K562 (cell line): ENCODE results near the gene GPR4. TPM values are rescaled to one million over a fixed set of nuclear protein-coding genes. Genes with fewer than 3 reads are reported as not detected.

ENCODE experiments used
- CBX3 ChIP-seq, 2 experiments: IDR thresholded peaks; 1 replicate in 1 of 2; 2 replicates in 1 of 2; pipeline ENCODE4 v1.6.1; 2012; ENCODE audit warnings: inconsistent platforms in 2 of 2, low read length in 2 of 2, borderline replicate concordance in 1 of 2, control low read depth in 1 of 2
- CBX5 ChIP-seq: IDR thresholded peaks from 2 replicates; pipeline ENCODE4 v1.6.1; 2014; ENCODE audit warnings: low read depth, borderline replicate concordance
- CREB1 ChIP-seq, 2 experiments: sonication (generic) in 1 of 2; formaldehyde crosslinking in 1 of 2; IDR thresholded peaks; 2 replicates each; pipeline versions ENCODE4 v1.6.1 to v1.8.0; 2012 to 2022; ENCODE audit warnings: inconsistent platforms in 1 of 2, mild to moderate bottlenecking in 1 of 2, missing genetic modification reagents in 1 of 2, moderate library complexity in 1 of 2
- CSDE1 ChIP-seq, 2 experiments: fragments of 450-650 bp; IDR thresholded peaks; 2 replicates each; pipeline ENCODE4 v1.6.1; 2016; ENCODE audit warnings: mild to moderate bottlenecking in 1 of 2
- E2F3 ChIP-seq: fragments of 250-450 bp; sonication (Bioruptor Pico); IDR thresholded peaks from 2 replicates; pipeline ENCODE4 v1.4.0; 2020; ENCODE audit warnings: mild to moderate bottlenecking
- FIP1L1 ChIP-seq: fragments of 200-400 bp; formaldehyde crosslinking; IDR thresholded peaks from 2 replicates; pipeline ENCODE4 v1.6.1; 2018; ENCODE audit warnings: mild to moderate bottlenecking, low read depth, low read length; ENCODE audit not compliant: poor library complexity, severe bottlenecking
- HSF4 ChIP-seq: fragments of 250-450 bp; sonication (Bioruptor Pico); IDR thresholded peaks from 2 replicates; pipeline ENCODE4 v2.1.2; 2022; ENCODE audit warnings: mild to moderate bottlenecking, moderate library complexity, borderline replicate concordance
- SMARCA4 ChIP-seq: fragments of 450-650 bp; IDR thresholded peaks from 2 replicates; pipeline ENCODE4 v1.6.1; 2016
- TAF9B ChIP-seq: fragments of 450-650 bp; IDR thresholded peaks from 2 replicates; pipeline ENCODE4 v1.6.1; 2018; ENCODE audit warnings: mild to moderate bottlenecking; ENCODE audit not compliant: partially characterized antibody
- XRCC3 ChIP-seq: fragments of 450-650 bp; IDR thresholded peaks from 2 replicates; pipeline ENCODE4 v1.6.1; 2017; ENCODE audit warnings: mild to moderate bottlenecking, moderate library complexity
- ZNF124 ChIP-seq: sonication (generic); formaldehyde crosslinking; IDR thresholded peaks from 2 replicates; pipeline ENCODE4 v1.8.1; 2022; ENCODE audit warnings: missing genetic modification reagents
- polyA plus RNA-seq, 8 experiments: library from polyadenylated mRNA; depleted of rRNA in 4 of 8; stranded (reverse) in 5 of 8; unstranded in 3 of 8; fragments of >200 nt; fragmentation: Nextera tagmentation in 2 of 8; fragmentation: Illumina TruSeq in 1 of 8; extraction: Ambion mirVana in 2 of 8; extraction: Trizol in 1 of 8; gene quantifications; 2 replicates each; pipeline versions ENCODE4 v1.2.1 to v1.2.3, GENCODE V29; 2011 to 2014; ENCODE audit warnings: inconsistent platforms in 1 of 8, missing spikeins in 1 of 8
- total RNA-seq, 7 experiments: library from RNA; depleted of rRNA in 6 of 7; stranded (reverse); fragments of >200 nt in 6 of 7; fragmentation: Illumina TruSeq in 2 of 7; extraction: Trizol in 2 of 7; gene quantifications; 2 replicates each; pipeline versions ENCODE4 v1.2.1 to v1.2.3, GENCODE V29; 2011 to 2021; ENCODE audit warnings: low replicate concordance in 1 of 7
- TF ChIP-seq, protein P1 (sequence below), 2 experiments: fragments of 450-650 bp; formaldehyde crosslinking in 1 of 2; IDR thresholded peaks; 2 replicates each; pipeline versions ENCODE4 v1.4.0 to v1.6.1; 2014 to 2020; ENCODE audit warnings: mild to moderate bottlenecking in 2 of 2, borderline replicate concordance in 1 of 2, low read depth in 1 of 2
- TF ChIP-seq, protein P2 (sequence below): fragments of 250-450 bp; sonication (Bioruptor Pico); IDR thresholded peaks from 2 replicates; pipeline ENCODE4 v1.8.0; 2022; ENCODE audit warnings: inconsistent platforms
- TF ChIP-seq, protein P3 (sequence below): fragments of 450-650 bp; IDR thresholded peaks from 2 replicates; pipeline ENCODE4 v1.6.1; 2018; ENCODE audit not compliant: partially characterized antibody

The GPR4 gene
- total and polyA plus RNA-seq, 9 of the 15 experiments (the other 6 are each of a cell fraction or from before 2014, with no cell fraction given): 0.03 to 0.09 (median 0.04) TPM; not detected in 5

DNA sequence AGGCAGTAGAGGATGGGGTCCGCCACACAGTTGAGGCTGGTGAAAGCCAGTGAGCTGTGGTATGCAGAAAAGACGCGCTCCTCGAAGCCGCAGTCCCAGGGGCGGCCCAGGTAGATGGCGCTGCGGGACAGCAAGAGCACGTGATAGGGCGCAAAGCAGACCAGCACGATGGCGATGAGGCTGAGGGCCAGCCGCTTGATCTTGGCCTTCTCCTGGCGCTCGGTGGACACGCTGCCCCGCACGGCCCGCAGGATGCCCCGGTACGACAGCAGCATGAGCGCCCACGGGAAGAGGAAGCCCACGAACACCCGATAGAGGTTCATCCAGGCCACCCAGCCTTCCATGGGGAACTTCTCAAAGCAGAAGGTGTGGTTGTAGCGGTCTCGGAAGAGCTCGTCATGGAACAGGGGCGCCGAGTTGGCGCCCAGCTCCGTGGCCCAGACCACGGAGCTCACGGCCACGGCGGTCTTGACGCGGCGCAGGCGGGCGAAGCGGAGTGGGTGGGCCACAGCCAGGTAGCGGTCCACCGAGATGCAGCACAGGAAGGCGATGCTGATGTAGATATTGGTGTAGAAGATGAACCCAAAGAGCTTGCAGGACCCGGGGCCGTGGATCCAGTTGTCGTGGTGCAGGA lies 10.9 kb downstream of the GPR4 start (continued):
- TF ChIP-seq, protein P1, sequence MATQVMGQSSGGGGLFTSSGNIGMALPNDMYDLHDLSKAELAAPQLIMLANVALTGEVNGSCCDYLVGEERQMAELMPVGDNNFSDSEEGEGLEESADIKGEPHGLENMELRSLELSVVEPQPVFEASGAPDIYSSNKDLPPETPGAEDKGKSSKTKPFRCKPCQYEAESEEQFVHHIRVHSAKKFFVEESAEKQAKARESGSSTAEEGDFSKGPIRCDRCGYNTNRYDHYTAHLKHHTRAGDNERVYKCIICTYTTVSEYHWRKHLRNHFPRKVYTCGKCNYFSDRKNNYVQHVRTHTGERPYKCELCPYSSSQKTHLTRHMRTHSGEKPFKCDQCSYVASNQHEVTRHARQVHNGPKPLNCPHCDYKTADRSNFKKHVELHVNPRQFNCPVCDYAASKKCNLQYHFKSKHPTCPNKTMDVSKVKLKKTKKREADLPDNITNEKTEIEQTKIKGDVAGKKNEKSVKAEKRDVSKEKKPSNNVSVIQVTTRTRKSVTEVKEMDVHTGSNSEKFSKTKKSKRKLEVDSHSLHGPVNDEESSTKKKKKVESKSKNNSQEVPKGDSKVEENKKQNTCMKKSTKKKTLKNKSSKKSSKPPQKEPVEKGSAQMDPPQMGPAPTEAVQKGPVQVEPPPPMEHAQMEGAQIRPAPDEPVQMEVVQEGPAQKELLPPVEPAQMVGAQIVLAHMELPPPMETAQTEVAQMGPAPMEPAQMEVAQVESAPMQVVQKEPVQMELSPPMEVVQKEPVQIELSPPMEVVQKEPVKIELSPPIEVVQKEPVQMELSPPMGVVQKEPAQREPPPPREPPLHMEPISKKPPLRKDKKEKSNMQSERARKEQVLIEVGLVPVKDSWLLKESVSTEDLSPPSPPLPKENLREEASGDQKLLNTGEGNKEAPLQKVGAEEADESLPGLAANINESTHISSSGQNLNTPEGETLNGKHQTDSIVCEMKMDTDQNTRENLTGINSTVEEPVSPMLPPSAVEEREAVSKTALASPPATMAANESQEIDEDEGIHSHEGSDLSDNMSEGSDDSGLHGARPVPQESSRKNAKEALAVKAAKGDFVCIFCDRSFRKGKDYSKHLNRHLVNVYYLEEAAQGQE (IDR thresholded peaks at IDR 0.05; ENCODE audit: borderline replicate concordance): peak; percentile 91
- TF ChIP-seq, protein P1 (CRISPR knock-in tag; IDR thresholded peaks at IDR 0.05; ENCODE audit: low read depth): 0 out of 2 replicates have a peak, but pooled peaks have one; percentile 50
- TF ChIP-seq, protein P2, sequence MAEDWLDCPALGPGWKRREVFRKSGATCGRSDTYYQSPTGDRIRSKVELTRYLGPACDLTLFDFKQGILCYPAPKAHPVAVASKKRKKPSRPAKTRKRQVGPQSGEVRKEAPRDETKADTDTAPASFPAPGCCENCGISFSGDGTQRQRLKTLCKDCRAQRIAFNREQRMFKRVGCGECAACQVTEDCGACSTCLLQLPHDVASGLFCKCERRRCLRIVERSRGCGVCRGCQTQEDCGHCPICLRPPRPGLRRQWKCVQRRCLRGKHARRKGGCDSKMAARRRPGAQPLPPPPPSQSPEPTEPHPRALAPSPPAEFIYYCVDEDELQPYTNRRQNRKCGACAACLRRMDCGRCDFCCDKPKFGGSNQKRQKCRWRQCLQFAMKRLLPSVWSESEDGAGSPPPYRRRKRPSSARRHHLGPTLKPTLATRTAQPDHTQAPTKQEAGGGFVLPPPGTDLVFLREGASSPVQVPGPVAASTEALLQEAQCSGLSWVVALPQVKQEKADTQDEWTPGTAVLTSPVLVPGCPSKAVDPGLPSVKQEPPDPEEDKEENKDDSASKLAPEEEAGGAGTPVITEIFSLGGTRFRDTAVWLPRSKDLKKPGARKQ (CRISPR knock-in tag): no peak
- no peak for TF ChIP-seq CBX5
- no peak for TF ChIP-seq ZNF124 (CRISPR knock-in tag)
- peak; percentile 12 for TF ChIP-seq FIP1L1
- TF ChIP-seq E2F3: 0 out of 2 replicates have a peak, but pooled peaks have one; percentile 24
- TF ChIP-seq CBX3 (IDR thresholded peaks at IDR 0.05; ENCODE audit: borderline replicate concordance in 1 of 2, low read length in 2 of 2): peak in 1 of 2 experiments; percentile 73; a peak in 1 of 3 replicates
- TF ChIP-seq SMARCA4: peak; percentile 94
- TF ChIP-seq CSDE1 (IDR thresholded peaks at IDR 0.05): no peak
- no peak; the same call in 1 of the 2 replicates for TF ChIP-seq CREB1 (IDR thresholded peaks at IDR 0.05)
- TF ChIP-seq CREB1 (CRISPR knock-in tag; IDR thresholded peaks at IDR 0.05): peak; percentile 56; the same call in 1 of the 2 replicates
- TF ChIP-seq, protein P3, sequence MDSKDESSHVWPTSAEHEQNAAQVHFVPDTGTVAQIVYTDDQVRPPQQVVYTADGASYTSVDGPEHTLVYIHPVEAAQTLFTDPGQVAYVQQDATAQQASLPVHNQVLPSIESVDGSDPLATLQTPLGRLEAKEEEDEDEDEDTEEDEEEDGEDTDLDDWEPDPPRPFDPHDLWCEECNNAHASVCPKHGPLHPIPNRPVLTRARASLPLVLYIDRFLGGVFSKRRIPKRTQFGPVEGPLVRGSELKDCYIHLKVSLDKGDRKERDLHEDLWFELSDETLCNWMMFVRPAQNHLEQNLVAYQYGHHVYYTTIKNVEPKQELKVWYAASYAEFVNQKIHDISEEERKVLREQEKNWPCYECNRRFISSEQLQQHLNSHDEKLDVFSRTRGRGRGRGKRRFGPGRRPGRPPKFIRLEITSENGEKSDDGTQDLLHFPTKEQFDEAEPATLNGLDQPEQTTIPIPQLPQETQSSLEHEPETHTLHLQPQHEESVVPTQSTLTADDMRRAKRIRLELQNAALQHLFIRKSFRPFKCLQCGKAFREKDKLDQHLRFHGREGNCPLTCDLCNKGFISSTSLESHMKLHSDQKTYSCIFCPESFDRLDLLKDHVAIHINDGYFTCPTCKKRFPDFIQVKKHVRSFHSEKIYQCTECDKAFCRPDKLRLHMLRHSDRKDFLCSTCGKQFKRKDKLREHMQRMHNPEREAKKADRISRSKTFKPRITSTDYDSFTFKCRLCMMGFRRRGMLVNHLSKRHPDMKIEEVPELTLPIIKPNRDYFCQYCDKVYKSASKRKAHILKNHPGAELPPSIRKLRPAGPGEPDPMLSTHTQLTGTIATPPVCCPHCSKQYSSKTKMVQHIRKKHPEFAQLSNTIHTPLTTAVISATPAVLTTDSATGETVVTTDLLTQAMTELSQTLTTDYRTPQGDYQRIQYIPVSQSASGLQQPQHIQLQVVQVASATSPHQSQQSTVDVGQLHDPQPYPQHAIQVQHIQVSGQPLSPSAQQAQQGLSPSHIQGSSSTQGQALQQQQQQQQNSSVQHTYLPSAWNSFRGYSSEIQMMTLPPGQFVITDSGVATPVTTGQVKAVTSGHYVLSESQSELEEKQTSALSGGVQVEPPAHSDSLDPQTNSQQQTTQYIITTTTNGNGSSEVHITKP: no peak
- no peak for TF ChIP-seq TAF9B
- TF ChIP-seq XRCC3: no peak
- no peak for TF ChIP-seq HSF4 (CRISPR knock-in tag)
